NCI-H510A treated with DMSO at 0.1 percent for 48 hours (cell line): Measurements from ENCODE around the gene HPCAL1.
A peak's percentile ranks its signal among the peaks of the same experiment; 100 is the strongest.

ENCODE experiments used
- DNase-seq: peaks from one replicate; lab custom pipeline; 2025; lab: John Stamatoyannopoulos, UW

Gene HPCAL1

DNA sequence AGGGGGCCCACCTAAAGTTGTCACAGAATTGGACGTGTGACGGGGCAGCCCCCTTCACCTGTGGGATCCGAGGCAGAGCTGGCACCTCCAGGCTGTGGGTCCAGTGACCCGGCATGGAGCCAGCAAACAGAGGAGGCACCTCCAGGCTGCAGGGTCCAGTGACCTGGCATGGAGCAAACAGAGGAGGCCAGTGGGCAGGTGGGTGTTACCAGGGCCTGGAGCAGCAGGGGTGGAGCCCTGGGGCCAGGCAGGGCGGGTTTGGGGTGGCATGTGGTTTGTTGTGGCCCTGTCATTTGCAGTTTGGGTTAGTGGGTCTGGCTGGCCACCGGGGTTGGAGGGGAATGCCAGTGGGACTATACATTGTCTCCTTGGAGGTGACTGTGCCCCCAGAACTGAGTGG is 68.2 kb downstream of the HPCAL1 start:
- DNase-seq, result no peak

DNA sequence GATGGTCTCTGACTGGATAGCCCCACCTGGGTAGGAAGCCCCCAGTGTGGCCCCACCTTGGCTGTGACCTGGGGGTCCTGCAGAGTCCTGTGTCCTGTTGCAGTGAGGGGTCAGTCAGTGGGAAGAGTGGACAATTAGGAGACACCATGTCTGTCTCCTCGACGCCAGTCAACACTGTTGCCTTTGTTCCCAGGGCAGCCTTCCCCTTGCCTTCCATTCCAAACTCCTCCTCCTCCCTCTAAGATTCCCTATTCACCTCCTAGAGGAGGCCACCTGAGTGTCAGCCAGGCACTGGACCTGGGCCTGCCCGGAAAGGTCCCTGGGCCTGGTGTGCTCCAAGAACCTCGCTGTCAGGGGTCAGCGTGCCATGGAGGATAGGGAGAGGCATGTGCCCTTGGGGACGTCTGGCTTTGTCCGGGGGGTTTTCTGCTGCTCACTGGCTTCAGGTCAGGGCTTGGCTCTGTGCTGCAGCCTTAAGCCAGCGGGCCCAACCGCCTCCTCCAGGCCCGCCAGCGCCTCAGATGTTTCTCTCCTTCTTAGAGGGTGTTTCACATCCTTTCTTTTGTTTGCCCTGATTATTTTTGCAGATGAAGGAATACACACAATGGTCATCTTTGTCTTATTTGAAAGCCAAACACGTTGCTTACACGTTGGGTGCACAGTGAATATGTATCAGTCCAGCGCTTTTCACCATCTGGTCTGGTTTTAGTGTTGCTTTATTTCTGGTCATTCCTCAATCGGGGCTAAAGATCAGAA is 68.9 kb downstream of the HPCAL1 start:
- DNase-seq, result no peak

DNA sequence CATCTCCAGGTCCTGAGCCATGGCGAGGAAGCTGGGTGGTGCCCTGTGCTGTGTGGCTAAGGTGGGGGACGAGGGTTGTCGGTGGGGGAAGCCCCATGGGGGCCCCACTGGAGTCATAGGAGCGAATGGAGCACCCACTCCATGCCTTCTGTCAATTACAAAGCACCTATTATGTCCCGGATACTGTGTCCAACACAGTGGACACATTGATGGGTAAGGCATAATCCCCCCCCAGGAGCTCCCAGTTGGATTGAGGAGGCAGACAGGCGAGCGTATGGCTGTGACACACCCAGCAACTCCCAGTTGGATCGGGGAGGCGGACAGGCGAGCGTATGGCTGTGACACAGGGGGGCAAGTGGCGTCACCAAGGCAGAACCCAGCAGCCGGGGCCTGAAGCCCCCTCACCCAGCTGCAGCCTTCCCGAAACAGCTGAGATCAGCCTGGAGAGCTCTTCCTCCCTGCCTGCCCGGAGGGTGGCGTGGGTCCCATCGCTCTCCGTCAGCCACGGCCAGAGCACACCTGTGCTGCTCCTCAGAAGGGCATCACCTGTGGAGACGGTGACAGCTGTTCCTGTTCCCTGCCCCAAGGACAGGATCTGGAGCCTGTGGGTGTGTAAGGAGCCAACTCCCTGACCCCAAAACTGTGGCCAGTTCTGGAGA is 69.6 kb downstream of the HPCAL1 start:
- DNase-seq, result no peak

DNA sequence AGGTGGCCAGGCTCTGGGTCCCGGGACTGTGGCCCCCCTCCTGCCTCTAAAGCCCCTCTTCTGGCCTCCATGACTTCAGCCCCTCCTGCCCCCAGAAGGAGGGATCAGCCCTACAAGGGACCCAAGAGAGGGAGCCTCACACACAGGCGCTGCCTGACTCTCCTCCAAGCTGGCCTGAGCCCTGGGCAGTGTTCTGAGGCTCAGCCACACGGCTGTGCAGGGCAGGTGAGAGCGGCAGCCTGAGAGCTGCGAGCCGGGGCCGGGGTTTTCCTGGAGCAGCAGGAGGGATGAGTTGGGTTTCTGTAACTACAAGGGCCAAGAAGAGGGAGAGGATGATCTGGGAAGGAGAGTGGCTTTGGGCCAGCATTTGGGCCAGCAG is 70.1 kb downstream of the HPCAL1 start:
- no peak for DNase-seq

DNA sequence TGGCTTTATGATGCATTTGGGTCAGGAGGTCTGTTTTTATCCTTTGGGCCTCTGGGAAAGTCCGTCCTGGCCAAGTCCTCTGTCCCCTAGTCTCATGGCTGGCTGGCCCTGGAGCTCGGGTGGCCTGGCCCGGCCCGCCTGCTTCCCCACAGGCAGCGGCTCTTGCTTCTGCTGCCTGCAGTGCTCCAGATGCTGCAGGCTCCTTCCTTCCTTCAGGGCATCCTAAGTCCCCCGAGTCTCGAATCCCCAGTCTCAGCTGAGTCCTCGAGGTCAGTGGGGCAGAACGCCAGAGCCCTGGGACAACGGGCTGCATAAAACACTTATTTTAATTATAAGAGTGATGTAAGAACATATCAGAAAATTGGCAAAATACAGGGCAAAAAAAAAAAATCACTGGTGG is 71.2 kb downstream of the HPCAL1 start:
- no peak for DNase-seq

DNA sequence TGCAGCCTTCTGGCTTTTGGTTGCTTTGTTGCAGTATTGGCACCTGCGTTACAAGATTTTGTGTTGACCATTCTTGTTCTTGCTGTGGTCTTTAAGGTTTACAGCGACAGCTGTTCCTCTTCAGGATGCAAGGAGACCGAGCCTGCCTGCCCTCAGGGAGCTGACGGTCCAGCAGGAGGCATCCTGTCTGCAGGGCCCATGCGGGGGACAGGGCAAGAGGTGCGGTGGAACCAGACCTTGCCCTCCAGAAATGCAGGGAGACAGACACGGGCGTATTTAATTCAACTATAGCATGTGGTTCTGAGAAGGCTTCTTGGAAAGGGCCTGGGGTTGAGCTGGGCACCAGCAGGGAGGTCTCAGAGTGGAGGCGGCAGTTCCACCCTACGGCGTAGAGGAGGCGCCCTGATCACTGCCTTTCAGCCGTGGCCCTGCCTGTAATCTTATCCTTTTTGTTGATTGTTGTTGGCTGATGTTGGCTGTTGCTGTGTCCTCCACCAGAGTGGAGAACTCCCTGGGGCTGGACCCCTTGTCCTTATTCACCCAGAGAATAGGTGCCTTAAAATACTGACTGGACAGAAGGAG is 71.7 kb downstream of the HPCAL1 start:
- no peak for DNase-seq

DNA sequence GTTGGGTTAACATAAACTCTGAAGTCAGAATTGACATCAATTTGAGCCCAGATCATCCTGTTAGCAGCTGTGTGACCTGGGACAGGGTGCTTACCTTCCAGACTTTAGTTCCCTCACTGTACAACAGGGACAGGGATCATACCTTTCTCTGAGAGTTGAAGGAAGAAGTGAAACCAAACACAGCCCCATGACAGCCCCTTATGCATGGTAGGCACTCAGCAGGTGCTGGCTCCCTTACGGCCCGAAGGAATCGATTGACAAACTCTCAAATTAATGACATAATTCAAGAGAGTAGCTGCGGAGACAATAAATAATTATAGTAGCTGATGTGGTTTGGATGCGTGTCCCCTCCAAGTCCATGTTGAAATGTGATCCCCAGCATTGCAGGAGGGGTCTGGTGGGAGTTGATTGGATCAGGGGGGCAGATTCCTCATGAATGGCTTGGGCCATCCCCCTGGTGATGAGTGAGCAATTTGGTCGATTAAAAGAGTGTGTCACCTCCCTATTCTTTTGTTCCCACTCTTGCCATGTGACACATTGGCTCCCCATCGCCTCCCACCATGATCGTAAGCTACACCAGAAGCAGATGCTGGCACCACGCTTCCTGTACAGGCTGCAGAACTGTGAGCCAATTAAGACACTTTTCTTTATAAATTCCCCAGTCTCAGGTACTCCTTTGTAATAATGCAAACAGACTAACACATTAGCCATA is 73.0 kb downstream of the HPCAL1 start:
- DNase-seq, result peak; percentile 73

DNA sequence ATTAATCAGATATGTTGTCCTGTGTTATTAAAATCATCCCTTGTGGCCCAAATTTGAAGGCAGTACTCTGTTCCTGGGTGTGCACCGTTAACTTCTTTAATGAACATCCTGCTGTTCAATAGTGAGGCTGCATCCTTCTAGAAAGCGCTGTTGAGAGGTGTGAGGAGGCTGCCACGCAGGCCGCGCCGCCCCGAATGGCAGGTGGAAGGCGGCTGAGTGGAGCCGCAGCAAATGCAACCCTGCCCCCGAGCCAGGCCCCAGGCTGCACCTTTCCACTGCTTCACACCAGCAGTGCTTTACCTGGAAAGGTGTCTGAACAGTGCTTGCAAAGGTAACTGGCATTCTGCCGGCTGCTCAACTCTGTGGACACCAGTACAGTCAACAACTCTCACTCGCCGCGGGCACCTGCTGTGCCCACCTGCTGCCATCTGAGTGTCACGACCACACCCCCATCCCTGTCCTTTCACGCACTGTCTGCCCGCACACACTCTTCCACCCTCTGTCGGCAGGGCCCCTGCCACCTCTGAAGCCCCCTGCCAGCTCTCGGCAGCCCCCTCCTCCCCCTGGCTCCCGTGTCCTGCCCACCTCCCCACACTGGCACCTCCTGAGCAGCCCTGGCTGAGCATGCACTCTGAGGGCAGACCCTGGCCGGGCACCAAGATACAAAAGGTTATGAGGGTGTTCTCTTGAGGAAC is 74.5 kb downstream of the HPCAL1 start:
- peak; percentile 59 for DNase-seq

DNA sequence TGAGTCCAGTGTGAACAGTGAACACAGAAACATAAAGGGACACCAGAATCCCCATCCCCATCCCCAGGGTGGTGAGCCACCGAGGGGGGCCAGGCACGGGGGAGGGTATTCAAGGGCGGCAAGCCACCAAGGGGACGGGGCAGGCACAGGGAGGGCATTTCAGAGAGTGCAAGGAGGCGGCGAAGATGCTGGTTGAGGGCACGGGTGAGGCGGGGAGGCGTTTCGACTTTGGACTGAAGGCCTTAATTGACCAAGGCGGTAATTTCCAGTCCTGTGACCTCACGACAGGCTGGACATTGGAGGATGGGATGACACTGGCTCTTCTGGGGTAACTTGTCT is 75.0 kb downstream of the HPCAL1 start:
- no peak for DNase-seq

DNA sequence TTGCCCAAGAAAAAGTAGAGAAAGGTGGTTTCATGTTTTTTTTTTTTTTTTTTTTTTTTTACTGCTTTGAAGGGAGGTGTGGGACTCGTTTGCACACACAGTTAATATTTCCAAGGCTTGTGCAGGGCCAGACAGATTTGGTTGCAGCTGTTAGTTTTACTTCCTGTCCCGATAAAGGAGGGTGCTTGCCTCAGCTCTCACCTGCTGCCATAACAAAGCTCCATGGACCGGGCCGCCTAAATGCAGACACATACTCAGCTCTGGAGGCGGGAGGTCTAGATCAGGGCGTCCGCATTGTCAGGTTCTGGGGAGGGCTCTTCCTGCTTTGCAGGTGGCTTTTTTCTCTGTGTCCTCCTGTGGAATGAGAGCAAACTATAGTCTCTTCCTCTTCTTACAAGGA is 75.5 kb downstream of the HPCAL1 start:
- DNase-seq, result peak; percentile 67

DNA sequence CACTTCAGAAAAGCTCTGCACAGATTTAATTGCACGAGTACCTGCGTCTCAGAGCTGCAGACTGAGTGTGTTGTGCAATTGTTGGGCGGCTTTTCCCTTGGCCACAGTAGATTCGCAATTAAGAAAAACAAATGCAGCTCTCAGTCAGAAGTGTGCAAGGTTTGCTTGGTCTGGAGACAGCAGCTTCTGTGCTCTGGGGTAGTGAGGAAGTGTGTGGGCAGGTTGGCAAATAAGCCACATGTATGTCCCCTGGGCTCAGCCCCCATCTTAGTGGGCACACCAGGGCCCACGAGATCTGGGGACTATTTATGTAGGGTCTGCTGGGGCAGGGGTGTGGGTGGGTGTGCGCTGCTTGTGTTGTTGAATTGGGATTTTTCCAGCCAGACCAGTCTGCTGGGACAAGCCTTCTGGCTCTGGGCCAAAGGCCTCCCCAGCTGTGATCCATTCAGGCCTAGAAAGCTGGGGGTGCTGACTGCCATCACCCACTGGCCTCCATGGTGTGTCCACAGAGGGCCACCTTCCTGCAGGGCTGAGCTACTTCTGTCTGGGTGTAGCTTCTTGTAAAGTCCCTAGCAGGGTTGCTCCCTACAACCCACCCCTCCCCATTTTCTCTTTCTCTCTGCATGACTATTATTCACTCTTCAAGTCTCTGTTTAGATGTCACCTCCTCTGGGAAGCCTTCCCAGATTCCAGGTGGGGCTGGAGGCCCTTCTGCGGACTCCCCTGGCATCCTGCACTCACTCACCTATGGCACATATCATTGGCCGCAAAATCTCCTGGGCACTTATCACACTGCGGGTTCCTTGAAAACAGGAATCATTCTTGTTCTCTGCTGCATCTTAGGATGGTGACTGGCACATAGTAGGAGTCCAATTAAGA is 77.6 kb downstream of the HPCAL1 start:
- no peak for DNase-seq

DNA sequence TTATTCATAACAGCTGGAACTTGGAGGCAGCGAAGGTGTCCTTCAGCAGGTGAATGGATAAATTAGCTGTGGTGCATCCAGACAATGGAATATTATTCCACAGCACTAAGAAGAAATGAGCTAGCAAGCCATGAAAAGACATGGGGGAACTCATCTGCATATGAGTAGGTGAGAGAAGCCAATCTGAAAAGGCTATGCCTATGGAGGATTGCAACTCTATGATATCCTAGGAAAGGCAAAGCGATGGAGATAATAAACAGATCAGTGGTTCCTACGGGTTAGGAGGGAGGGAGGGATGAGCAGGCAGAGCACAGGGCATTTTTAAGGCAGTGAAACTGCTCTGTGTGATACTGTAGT is 79.3 kb downstream of the HPCAL1 start:
- no peak for DNase-seq

DNA sequence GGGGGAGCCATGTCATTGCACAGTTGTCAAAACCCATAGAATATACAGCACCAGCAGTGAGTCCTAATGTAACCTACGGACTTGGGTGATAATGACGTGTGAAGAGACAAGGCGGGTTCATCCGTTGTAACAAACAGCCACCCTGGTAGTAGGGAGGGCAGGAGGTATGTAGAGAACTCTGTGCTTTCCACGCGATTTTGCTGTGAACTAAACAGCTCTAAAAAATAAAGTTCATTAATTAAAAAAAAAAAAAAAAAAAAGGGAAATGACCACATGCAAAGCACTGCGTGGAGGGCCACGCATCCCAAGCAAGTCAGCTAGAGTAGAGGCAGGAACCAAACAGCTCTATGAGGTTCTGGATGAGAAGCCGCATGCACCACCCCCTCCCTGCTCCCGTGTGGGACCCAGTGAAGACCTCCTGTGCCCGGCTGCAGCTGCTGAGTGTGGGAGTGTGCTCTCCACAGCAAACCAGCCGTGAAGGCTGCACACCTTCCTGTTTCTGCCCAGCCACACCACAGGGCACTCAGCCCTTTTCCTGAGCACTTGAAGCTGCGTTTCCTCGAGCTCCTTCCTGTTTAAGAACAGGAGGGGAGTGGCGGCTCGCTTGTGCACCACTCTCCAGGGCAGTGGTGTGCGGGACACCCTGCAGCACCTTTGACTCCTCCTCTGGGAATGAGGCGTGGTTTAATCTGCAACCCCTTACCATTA is 79.8 kb downstream of the HPCAL1 start:
- peak; percentile 86 for DNase-seq

DNA sequence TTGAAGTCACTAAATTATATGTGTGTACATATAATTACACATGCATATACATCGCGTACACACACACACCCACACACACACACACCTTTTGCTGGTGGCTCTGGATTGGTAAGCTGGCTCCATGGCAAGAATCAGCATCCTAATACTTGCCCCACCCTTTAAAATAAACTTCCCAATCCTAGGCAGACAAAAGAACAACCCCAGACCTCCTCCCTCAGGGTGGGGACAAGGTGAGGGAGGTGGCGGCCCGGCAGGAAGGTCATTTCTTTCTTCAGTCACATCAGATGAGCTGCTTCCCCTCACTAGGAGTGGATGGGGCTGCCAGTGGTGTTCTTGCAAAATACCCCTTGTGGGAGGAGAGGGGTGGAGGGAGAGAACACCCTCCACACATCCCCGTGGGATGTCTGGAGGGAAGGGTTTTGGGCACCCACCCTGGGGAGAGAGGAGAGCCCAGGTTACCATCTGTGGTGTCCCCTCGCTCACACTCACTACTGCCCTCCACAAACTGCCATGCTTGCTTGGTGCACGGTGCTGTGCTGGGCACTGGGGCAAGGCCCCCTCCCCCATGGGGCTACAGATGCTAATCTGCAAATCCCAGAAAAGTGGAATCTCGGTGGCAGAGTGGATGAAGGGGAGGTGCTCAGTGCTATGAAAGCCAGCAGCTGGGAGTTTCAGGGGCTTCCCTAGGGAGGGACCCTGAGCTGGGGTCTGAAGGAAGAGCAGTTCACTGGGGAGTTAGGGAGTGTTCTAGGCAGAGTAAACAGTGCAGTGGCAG is 81.4 kb downstream of the HPCAL1 start:
- no peak for DNase-seq

DNA sequence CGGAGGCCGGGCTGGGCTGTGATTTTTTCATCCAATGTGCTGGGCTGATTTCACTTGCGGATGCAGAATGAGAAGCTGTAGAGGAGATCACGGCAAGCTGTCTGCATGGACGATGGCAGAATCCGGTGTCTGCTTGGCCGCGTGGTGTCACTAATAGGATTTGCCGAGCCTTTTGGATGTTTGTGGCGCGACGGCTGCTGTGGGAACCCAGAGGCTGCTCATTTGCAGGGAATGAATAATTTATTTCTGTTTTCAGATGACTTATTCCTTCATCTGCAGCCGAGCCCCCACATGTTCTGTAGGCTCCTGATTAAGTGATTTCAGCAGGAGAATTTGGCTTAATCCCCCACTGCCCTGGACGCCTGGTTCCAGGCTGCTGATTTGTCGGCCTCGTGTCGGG is 82.8 kb downstream of the HPCAL1 start:
- no peak for DNase-seq

DNA sequence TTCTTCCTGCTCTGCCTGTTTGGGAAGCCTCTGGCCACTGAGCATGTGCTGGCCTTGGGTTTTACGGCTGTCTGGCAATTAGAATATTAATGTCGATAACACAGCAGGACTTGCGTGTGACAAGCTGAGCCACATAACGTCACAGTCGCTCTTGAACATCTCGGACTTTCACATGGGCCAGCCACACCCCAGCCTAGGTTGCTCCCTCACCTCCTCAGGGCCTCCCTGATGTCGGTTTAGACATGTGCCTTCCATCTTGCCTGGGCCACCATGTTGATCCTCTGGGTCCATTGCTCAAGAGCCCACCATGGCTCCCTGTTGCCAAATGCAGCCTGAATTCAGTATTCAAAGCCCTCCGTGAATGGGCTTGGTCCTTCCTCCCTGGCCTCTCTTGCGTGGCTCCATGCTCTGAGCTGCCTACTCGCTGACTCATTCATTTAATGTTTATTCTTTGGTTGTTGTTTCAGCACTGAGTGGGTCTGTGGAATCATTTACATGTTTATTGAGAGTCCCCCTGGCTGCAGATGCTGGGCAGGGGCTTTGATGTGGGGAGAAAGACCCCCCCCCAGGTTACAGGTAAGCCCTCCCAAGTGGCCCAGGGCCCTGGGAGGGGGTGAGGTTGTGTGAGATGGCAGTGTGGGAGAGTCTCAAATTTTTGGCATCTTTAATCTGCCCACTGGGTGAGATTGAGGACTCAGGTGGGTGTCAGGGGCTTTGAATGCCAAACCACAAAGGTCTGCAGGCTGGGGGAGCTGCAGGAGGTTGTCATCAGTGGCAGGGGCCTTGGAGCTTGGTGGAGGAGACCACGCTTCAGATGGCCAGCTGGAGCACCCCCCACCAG is 83.4 kb downstream of the HPCAL1 start:
- no peak for DNase-seq

DNA sequence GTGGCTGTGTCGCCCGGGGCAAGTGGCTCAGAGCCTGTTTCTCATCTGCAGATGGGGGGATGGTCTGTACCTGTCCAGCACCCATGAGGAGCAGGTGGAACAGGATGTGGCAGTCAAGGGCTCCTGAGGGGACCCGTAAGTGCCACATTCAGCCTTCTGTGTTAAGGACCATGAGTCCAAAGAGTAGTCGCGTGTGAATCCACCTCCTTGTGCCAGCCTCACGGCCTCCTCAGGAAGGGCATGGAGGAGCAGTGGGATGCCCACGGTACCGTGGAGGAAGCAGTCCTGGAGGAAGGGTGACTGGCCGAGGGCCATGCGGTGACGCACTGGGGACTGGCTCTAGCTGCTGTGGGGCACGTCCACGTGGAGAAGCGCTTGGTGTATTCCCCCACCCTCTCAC is 84.3 kb downstream of the HPCAL1 start:
- peak; percentile 86 for DNase-seq

DNA sequence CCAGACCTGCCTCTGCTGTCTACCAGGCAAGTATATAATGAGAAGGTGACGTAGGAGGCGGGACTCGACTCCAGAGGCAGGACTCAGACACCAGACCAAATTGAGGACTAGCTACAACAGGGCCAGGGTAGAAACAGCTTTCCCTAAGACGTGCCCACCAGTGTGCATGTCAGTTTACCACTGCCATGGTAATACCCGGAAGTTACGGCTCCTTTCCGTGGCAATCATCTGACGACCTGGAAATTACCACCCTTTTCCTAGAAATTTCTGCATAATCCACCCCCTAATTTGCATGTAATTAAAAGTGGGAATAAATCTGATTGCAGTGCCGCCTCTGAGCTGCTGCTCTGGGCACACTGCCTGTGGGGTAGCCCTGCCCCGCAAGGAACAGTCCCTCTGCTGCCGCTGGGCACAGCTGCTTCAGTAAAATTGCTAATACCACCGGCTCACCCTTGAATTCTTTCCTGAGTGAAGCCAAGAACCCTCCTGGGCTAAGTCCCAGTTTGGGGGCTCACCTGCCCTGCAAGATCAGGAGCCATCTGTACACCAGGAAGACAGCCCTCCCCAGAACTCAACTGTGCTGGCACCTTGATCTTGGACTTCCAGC is 86.4 kb downstream of the HPCAL1 start:
- DNase-seq, result no peak

DNA sequence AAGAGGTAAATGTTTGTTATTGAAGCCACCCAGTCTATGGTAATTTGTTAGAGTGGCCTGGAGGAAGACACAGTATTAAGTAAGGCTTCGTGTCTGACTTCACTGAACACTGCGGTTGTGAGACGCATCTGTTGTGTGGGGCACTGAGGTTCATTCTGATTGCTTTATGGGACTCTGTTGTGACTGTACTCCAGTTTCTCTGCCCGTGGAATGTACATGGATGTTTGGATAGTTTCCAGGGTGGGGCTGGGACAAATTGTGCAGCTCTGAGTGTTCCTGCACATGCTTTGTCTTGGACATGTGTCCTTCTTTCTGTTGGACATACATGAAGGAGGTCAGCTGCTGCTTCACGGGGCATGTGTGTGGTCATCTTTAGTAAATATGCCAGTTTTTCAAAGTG is 86.9 kb downstream of the HPCAL1 start:
- no peak for DNase-seq
